HG02798 (cell line): ENCODE results near the gene SLC38A7.
"Not testable (repeated sequence)": the region's sequence is repeated elsewhere in the genome, so short reads cannot be mapped to it uniquely, and the experiment has no call there.

Experiments used
- ATAC-seq: cut with Tn5 transposase; IDR thresholded peaks from one replicate; pipeline ENCODE4 v1.9.1; 2021; ENCODE audit warnings: mild to moderate bottlenecking; ENCODE audit not compliant: unreplicated experiment, poor library complexity

Gene SLC38A7

GRCh38 chr16:58684354-58685083, at the start of gene SLC38A7:
SLC38A7 (minus strand) TSS chr16:58684770; CDS start chr16:58680126, 4,644 bp downstream.
- ATAC-seq = peak; percentile 99

- peak; percentile 95 for ATAC-seq
Observed at GRCh38 chr16:58733671-58734458, 49.3 kb upstream of the SLC38A7 start, which contains the start of gene GOT2. GOT2 (minus strand) TSS chr16:58734316; CDS start chr16:58734228, 88 bp downstream.

GRCh38 chr16:58733248-58733670, 48.7 kb upstream of the SLC38A7 start:
- ATAC-seq = no peak

- peak; percentile 47 for ATAC-seq
Observed at GRCh38 chr16:58732545-58733247, 48.1 kb upstream of the SLC38A7 start.

GRCh38 chr16:58730724-58731370, 46.3 kb upstream of the SLC38A7 start:
- no peak for ATAC-seq

GRCh38 chr16:58727796-58728568, 43.4 kb upstream of the SLC38A7 start:
- no peak for ATAC-seq

GRCh38 chr16:58727028-58727781, 42.6 kb upstream of the SLC38A7 start:
- no peak for ATAC-seq

GRCh38 chr16:58723109-58723508, 38.5 kb upstream of the SLC38A7 start:
- no peak for ATAC-seq

- ATAC-seq = no peak
Observed at GRCh38 chr16:58717994-58718393, 33.4 kb upstream of the SLC38A7 start.

GRCh38 chr16:58716468-58716867, 31.9 kb upstream of the SLC38A7 start:
- no peak for ATAC-seq

- ATAC-seq = no peak
Observed at GRCh38 chr16:58713742-58714141, 29.2 kb upstream of the SLC38A7 start.

GRCh38 chr16:58709333-58709732, 24.8 kb upstream of the SLC38A7 start:
- ATAC-seq = peak; percentile 88

GRCh38 chr16:58699151-58699550, 14.6 kb upstream of the SLC38A7 start:
- ATAC-seq = no peak

GRCh38 chr16:58695368-58695767, 10.8 kb upstream of the SLC38A7 start:
- ATAC-seq = no peak

- ATAC-seq = no peak
Observed at GRCh38 chr16:58692450-58692849, 7.9 kb upstream of the SLC38A7 start.

- ATAC-seq = not testable (repeated sequence)
Observed at GRCh38 chr16:58686985-58687706, 2.6 kb upstream of the SLC38A7 start.

- no peak for ATAC-seq
Observed at GRCh38 chr16:58685084-58685449, 497 bp upstream of the SLC38A7 start.

GRCh38 chr16:58684001-58684353, 593 bp downstream of the SLC38A7 start:
- no peak for ATAC-seq
